ENCODE measurements around the gene TNFRSF1B.

Gene TNFRSF1B

GRCh38 chr1:12147201-12147701 lies 19.5 kb upstream of the TNFRSF1B start:
- no peak overlapping the region for H3K4me3 ChIP-seq (replicated peaks; ENCODE audit: low read depth, low read length)
- TF ChIP-seq CTCF (IDR thresholded peaks at IDR 0.05; ENCODE audit: low read length, missing control alignments) = no peak
- no peak for DNase-seq (ENCODE audit: low read depth)

- TF ChIP-seq CTCF (IDR thresholded peaks at IDR 0.05; ENCODE audit: low read length, missing control alignments) = no peak
- no peak for DNase-seq (ENCODE audit: low read depth)
- H3K4me3 ChIP-seq (replicated peaks; ENCODE audit: low read depth, low read length) = no peak overlapping the region
Measured at GRCh38 chr1:12148160-12148957, 18.4 kb upstream of the TNFRSF1B start.

GRCh38 chr1:12148958-12149790 lies 17.6 kb upstream of the TNFRSF1B start:
- DNase-seq (ENCODE audit: low read depth) = no peak
- H3K4me3 ChIP-seq (replicated peaks; ENCODE audit: low read depth, low read length) = no peak overlapping the region
- no peak for TF ChIP-seq CTCF (IDR thresholded peaks at IDR 0.05; ENCODE audit: low read length, missing control alignments)

- H3K4me3 ChIP-seq (replicated peaks; ENCODE audit: low read depth, low read length) = no peak overlapping the region
- DNase-seq (ENCODE audit: low read depth) = no peak
- no peak for TF ChIP-seq CTCF (IDR thresholded peaks at IDR 0.05; ENCODE audit: low read length, missing control alignments)
Measured at GRCh38 chr1:12149791-12150175, 17.0 kb upstream of the TNFRSF1B start.

GRCh38 chr1:12150456-12151200 lies 16.2 kb upstream of the TNFRSF1B start:
- DNase-seq (ENCODE audit: low read depth) = no peak
- no peak overlapping the region for H3K4me3 ChIP-seq (replicated peaks; ENCODE audit: low read depth, low read length)
- TF ChIP-seq CTCF (IDR thresholded peaks at IDR 0.05; ENCODE audit: low read length, missing control alignments) = no peak

- no peak for TF ChIP-seq CTCF (IDR thresholded peaks at IDR 0.05; ENCODE audit: low read length, missing control alignments)
Measured at GRCh38 chr1:12151465-12151864, 15.3 kb upstream of the TNFRSF1B start.

More at GRCh38 chr1:12151465-12151864, 15.3 kb upstream of the TNFRSF1B start:
- H3K4me3 ChIP-seq (replicated peaks; ENCODE audit: low read depth, low read length) = no peak overlapping the region
- DNase-seq (ENCODE audit: low read depth) = no peak
